Measurements from ENCODE around the gene GIMAP5. TPM values are rescaled to one million over a fixed set of nuclear protein-coding genes. Genes with fewer than 3 reads are reported as not detected.

Gene GIMAP5
- total RNA-seq, 1 experiment from 2014 or later = not detected

DNA sequence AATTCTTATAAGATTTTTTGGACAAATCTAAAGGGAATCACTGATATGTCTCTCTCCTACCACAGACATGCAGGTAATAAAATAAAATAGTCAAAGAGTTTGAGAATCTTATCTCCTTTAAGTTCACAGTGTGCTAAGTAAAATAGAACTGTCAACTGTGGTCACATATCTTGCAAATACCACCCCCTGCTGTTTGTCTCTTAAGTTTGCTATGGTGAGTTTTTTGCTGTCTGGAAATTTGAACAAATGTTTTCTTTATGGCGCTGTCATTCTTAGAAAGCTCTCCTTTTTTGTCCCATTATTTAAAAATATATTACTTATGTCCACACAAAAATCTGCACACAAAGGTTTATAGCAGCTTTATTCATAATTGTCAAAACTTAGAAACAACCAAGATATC, 19.6 kb downstream of the GIMAP5 start:
- no peaks in the 10 kb centered on the region for H3K23me2 ChIP-seq (ENCODE audit: insufficient read length, low read depth, low read length, poor library complexity, severe bottlenecking)
- H3K4me1 Mint-ChIP-seq = no peaks in the 10 kb centered on the region

More for the DNA sequence above, 19.6 kb downstream of the GIMAP5 start:
- Histone ChIP-seq H2BK15ac (ENCODE audit: low read depth, low read length) (no peak overlapping the region), H4K91ac (ENCODE audit: insufficient read length, low read depth, low read length) (no peak overlapping the region), H3K4me2 (ENCODE audit: insufficient read depth, insufficient read length, low read length) (no peak overlapping the region), H3K14ac (ENCODE audit: insufficient read depth, low read length) (no peak overlapping the region), H3K23ac (ENCODE audit: insufficient read length, low read depth, low read length) (no peak overlapping the region), H2BK12ac (ENCODE audit: insufficient read length, low read depth, low read length) (no peak overlapping the region), H2AFZ (ENCODE audit: low read length) (no peak overlapping the region), H4K8ac (replicated peaks; ENCODE audit: insufficient read length, low read depth, low read length) (no peak overlapping the region), H2BK120ac (ENCODE audit: low read depth, low read length, poor library complexity, severe bottlenecking) (no peak overlapping the region), H2BK20ac (ENCODE audit: low read depth, low read length, poor library complexity, severe bottlenecking) (no peak overlapping the region), H3K4ac (ENCODE audit: low read depth, low read length) (no peak overlapping the region), H2BK5ac (ENCODE audit: insufficient read length, low read length) (no peak overlapping the region), H4K20me1 (ENCODE audit: control insufficient read depth, insufficient read depth, insufficient read length) (no peaks in the 10 kb centered on the region), H3K18ac (ENCODE audit: insufficient read length, low read depth, low read length) (no peak overlapping the region), H3T11ph (ENCODE audit: low read length) (no peak overlapping the region), H3K27ac (ENCODE audit: insufficient read length, low read depth, low read length) (no peak overlapping the region), H4K5ac (ENCODE audit: insufficient read length, low read depth, low read length) (no peak overlapping the region), H3K9me3 (ENCODE audit: control insufficient read depth, low read depth, low read length) (no peaks in the 10 kb centered on the region), H3K79me2 (ENCODE audit: insufficient read depth, low read length) (no peaks in the 10 kb centered on the region; the same call in 1 of the 2 replicates), H3K56ac (ENCODE audit: insufficient read length, low read depth, low read length) (no peak overlapping the region), H2AK5ac (ENCODE audit: insufficient read length, low read length) (no peak overlapping the region), H3K9ac (ENCODE audit: extremely low read depth, insufficient read length, low read length) (no peak overlapping the region), H3K27me3 (ENCODE audit: insufficient read depth, low read length) (no peaks in the 10 kb centered on the region; the same call in 1 of the 2 replicates), H3K4me1 (ENCODE audit: insufficient read depth, low read length) (no peaks in the 10 kb centered on the region), H3K79me1 (ENCODE audit: insufficient read depth, low read depth, low read length, poor library complexity, severe bottlenecking) (no peaks in the 10 kb centered on the region)
- no peak overlapping the region for H3K4me3 Mint-ChIP-seq
- DNase-seq = no peak
- no peak overlapping the region for H3K27ac Mint-ChIP-seq
- no peaks in the 10 kb centered on the region for H3K36me3 Mint-ChIP-seq (ENCODE audit: insufficient read depth in 1 of 3, low read depth in 3 of 3)
- peaks cover 4 to 5% of the 10 kb centered on the region in 2 experiments; a peak in 2 of 5 replicates for H3K9me3 Mint-ChIP-seq
- TF ChIP-seq, protein P1, sequence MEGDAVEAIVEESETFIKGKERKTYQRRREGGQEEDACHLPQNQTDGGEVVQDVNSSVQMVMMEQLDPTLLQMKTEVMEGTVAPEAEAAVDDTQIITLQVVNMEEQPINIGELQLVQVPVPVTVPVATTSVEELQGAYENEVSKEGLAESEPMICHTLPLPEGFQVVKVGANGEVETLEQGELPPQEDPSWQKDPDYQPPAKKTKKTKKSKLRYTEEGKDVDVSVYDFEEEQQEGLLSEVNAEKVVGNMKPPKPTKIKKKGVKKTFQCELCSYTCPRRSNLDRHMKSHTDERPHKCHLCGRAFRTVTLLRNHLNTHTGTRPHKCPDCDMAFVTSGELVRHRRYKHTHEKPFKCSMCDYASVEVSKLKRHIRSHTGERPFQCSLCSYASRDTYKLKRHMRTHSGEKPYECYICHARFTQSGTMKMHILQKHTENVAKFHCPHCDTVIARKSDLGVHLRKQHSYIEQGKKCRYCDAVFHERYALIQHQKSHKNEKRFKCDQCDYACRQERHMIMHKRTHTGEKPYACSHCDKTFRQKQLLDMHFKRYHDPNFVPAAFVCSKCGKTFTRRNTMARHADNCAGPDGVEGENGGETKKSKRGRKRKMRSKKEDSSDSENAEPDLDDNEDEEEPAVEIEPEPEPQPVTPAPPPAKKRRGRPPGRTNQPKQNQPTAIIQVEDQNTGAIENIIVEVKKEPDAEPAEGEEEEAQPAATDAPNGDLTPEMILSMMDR (conservative IDR thresholded peaks at IDR 0.05) = no peak
- peaks cover 74% of the 10 kb centered on the region for H3K27me3 Mint-ChIP-seq (ENCODE audit: low read depth)
- WGBS (ENCODE audit: extremely low coverage, insufficient read length, low lambda C conversion rate) = no CpG with 5 or more reads among the region's 1 CpG
